Superior temporal gyrus (tissue), 1 donor: ENCODE measurements around the gene GALNT5.

Experiments used
- DNase-seq: peaks from one replicate; pipeline ENCODE4 v3.0.0-alpha.2; 2016; ENCODE audit errors: extremely low spot score

GALNT5 gene

DNA sequence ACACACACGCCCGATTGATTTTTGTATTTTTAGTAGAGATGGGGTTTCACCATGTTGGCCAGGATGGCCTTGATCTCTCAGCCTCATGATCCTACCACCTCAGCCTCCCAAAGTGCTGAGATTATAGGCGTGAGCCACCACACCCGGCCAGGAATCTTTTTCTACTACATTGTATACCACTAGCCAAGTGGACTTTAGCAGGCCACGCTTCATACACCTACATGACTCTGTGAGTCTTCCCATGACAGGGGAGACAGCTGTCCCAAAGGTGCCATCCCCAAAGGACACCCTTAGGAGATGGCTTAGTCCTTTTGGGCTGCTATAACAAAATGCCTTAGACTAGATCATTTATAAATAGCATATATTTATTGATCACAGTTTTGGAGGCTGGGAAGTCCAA lies 35.3 kb downstream of the GALNT5 start:
- DNase-seq, result no peak

DNA sequence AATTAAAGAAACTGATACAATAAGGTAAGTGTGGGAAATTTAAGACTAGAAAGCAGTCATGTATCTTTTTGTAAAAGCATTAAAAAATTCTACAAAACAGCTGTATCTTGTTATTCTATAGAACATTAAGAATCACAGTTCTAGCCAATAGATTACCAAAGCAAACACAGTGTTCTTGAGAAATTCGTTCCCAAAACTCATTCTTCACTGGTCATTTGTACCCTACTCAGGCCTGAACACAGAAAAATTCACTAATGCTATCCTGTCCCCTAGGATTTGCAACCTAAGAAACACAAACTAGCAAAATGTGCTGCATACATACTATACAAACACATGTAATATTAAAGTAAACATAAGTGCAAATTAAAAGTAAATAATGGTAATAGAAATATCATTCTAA lies 39.0 kb downstream of the GALNT5 start:
- no peak for DNase-seq

DNA sequence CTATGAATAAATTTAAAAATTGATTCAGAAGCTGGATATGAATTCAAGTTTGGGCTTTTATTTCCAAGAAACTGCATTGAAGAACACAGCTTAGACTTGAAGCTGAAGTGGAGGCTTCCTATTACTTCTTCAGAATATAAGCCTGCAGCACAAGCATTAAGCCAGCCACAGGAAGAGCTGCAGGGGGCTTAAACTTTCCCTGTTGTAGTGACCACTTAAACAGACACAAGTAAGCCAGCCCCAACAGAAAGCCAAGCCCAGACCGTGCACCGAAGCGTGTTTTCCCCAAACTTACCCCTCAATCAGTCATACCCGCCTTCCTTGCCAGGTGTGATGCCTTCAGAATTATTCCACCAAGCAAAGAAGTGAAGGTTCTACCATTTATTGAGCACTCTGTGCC lies 39.5 kb downstream of the GALNT5 start:
- no peak for DNase-seq

DNA sequence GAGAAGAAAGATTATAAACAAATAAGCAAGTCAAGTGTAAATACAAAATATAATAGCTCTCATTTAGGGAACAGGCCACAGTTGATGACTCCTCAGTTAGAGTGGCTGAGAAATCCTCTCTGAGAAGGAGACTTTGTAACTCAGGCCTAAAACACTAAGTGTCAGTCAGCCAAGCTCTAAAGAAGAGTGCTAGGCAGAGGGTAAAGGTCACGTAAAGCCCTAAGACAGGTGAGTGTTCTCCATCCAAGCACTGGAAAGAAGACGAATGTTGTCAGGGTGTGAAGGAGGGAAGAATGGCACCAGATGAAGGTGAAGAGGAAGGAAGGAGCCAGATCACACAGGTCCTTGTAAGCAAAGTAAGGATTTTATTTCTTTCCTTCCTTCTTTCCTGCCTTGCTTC lies 43.8 kb downstream of the GALNT5 start:
- DNase-seq, result no peak

DNA sequence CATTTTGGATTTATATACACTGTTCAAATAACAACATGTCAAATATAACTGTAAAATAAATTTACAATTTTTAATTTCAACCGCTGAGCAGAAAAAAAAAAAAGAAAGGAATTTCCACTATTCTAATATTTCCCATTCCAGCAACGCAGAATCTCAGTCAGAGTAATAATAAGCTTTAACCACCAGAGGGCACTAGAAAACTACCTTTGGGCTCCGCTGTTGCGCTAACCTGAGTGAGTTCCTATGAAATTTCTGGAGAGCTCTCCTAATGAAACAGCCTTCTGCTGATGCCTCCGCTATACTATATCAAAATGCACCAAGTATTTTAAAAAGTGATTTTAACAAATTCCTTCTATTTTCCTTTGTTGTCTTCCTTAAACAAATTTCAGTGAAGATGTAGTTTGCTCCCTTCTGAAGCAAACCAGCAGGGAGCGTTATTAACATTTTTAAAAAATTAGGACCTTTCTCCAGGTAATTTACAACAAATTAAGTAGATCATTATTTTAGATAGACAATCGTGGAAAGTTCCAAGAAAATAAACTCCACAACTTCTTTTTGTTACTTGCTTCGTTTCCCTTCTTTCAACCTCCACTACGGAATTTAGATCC lies 45.1 kb downstream of the GALNT5 start:
- peak; percentile 97 for DNase-seq

DNA sequence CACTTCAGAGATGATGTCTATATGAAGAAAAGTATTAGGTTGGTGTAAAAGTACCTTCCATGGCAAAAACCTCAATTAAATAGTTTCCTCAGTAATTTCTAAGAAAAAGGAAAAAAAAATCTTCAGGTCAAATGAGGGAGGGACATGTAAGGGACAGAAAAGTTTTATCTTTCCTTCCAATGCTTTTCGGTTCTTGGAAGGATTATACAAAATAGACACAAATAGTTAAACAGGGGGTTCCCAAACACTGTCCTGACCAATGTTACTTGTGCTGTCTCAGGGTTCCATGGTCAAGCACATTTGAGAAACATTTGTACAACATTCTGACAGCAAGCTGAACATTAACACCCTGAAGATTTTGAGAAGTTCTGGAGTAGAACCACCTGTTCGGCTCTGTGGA lies 46.1 kb downstream of the GALNT5 start:
- DNase-seq, result peak; percentile 27

DNA sequence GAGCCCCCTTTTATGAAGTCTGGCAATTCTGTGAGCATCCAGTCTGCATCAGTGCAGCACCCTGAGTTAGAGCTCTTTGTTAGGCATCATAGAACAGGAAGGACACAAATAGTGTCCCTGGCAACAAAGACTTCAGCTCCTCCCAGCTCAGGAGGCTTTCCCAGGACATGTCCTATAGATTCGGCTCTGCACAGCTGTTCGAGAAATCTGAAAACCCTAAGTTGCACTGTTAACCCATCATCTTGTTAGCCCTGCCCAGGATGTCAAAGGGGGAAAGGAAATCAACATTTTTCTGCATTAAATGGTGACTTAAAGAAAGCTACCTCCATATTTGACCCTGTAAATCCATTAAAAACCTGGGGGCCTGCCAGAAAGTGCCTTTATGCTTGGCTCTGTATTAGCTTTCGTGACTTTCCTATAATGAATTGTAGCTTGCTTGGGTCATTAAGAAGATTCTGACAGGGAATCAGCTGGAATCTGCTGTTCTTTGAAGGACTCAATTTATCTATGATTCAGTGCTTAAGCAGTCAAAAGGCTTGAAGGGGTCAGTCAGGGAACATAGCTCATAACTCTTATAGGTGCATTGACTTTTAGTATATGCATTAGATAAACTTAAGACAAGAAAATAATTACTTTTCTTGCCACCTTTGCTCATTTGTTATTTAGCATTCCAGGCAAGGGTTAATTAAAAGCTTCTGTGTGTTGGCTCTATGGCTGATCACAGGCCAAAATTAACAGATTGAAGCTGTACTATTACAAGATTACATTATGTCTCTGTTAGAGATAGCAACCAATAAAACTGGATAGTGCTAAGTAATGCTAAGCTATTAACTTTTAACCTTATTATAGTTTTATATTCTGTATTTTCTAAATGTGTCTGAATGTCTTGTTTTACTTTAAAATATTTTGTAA lies 47.6 kb downstream of the GALNT5 start:
- DNase-seq, result peak; percentile 38

DNA sequence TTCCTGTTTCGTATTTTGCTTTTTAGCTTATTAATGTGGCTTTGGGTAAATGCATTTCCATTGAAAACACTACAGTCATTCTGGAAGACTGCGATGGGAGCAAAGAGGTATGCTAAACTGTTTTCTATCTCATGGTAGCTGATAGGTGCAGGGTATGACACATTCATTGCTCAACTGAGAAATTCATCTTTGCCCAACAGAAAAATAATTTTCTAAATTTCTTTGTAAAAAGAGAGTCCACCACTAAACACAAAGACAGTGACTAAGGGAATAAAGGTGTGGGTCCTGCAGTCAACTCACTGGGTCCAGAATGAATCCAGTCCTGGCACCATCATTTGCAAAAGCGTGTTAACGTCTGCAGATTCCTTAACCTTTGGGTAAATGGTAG lies 48.2 kb downstream of the GALNT5 start:
- peak; percentile 13 for DNase-seq

DNA sequence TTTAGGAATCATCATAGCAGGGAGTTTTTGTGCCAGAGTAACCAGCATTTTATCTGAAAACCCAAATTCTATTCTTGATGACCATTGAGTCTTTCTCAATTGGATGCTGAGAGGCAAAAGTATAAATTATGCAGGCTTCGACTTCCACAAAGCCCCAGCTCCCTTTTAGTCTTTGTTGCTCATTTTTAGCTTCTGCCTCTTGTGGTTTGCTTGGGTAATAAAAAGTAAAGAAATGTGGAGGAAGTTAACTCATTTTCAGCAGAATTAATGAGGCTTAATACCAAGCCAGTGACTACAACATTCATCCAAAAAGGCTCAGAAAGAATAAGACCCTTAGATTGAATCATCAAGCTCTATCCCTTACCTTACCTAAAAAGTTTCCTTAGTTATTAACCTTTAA lies 49.5 kb downstream of the GALNT5 start:
- DNase-seq, result no peak

DNA sequence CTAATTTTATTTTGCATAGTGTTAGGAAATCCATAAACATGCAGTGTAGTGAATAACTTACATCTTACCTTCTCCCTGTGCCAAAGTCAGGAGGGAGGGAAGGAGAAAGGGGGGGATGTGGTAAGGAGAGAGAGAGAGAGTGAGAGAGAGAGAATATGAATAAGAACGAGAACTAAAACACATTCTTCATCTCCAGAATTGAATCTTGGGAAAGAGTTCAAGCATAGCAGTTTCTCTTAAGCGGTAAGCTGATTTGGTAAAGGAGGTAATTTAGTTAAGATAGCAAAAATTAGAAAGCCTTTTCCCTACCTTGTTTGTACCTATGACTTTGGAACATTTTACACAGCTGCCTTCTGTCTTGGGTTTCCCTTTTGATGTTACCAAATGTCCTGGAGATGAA lies 52.4 kb downstream of the GALNT5 start:
- no peak for DNase-seq

DNA sequence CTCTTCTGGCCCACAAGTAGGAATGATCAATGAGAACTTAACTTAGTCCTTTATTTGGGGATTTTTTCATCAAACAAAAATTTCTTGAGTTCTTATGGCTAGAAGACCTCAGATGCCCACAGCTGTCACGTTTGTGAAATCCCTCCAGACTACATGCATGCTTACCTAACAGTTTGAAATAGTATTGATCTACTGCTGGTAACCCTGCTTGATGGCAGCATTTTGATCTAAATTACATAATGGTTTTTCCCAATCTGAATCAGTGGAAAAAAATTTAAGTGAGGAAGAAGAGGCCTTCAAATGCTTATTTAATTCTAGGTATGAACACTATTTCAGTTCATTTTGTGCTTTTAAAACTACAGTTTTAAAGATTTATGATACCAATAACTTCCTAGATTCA lies 54.2 kb downstream of the GALNT5 start:
- DNase-seq, result peak; percentile 25

DNA sequence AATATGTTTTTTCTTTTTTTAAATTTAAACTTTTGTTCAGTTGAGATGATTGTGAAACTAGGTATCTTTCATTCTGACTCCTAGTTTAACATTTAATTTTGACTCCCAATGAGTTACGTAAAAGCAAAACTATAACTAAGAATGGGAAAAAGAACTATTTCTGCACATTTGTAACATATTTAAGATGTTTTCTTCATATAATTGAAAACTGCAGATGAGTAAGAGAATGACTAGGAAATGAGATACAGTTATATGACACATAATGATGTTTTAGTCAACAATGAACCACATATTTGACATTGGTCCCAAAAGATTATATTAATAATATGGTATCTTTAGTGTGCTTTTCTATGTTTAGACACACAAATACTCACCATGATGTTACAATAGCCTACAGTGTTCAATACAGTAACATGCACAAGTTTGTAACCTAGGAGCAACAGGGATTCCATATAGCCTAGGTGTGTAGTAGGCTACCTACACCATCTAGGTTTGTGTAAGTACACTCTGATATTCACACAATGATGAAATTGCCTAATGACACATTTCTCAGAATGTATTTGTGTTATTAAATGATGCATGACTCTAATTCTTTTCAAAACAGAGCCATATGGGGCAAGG lies 55.5 kb downstream of the GALNT5 start:
- peak; percentile 24 for DNase-seq

DNA sequence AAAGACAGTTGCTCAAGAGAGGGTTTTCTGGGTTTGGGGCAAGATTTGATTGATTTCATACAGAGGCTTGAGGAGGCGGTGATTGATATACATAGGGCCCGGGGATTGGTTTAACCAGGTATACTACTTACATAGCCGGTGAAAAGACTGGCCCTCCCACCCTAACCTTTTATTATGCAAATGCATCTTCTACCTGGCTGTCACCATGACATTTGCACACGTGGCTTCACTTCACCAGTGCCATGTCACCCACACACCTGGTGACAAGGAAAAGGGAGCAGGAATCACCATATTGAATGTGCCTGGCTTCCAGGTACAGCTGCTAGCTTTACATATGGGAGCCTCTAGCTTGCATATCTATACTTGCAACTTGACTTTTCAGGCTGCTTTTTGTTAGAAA lies 58.4 kb downstream of the GALNT5 start:
- DNase-seq, result no peak

DNA sequence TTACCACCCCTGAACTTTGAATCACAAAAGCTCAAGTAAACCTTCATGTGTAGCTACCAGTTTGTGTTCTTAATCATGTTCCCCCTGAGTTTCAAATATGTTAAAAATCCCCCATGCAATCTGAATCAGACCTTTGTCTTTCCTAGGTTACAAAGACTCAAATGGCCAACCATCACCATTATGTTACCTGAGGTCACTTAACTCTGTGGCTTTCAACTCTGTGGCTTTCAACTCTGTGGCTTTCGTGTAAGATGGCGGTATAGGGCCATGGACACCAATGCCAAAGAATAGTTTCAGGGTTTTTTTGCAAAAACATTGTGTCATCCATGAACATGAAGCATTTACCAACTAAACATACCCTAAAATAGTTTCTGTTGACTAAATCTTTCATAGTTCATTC lies 61.4 kb downstream of the GALNT5 start:
- DNase-seq, result peak; percentile 51

DNA sequence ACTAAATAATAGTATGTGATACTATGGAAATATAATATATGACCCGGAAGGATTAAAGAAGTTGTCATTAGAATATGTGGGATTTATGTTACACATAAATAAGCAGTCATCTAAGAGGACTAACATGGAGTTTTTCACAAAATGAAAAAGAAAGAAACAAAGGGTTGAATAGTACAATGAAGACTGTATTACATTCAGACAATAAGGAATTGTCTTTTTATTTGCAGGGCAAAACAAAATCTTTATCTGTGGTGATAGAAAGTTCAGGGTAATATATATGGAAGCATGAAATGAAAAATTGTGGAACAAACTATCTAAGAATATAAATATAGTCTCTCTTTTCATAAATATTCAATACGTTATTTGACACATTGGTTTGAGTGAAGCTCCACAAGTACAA lies 62.3 kb downstream of the GALNT5 start:
- peak; percentile 86 for DNase-seq

DNA sequence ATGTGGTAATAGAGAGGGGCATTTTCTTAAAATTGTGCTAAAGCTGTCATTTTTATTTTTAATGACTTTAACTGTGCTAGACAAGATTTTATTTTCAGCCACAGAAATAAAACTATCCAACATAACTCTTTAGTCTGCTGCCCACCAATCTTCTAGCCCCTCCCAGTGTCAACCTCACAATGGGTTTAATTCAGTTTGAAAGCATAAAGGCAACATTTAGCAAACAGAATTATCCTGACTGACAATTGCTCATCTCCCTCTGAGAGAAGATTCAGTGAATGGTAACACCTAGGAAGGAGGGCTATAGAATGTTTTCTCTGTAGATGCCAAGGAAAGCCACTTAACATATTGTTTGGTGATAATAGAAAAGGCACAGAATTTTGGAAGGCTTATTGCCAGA lies 62.9 kb downstream of the GALNT5 start:
- peak; percentile 85 for DNase-seq

DNA sequence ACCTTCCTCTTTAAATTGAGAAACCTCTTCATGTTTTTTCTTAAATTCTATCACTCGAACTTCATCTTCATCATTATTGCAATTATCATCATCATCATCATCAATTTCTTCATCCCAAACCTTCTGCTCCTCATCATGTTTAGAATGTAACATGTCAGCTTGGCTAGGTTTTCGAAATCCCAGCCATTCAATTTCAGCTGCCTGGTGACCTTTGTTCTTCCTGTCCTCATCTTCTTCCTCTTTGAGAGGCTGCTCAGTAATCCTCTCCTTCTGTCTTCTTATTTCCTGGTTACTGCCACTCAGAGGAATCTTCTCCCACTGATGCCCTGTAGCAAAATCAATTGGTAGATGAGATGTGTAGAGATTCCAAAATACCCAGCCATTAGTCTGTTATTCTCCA lies 64.0 kb downstream of the GALNT5 start:
- peak; percentile 53 for DNase-seq

DNA sequence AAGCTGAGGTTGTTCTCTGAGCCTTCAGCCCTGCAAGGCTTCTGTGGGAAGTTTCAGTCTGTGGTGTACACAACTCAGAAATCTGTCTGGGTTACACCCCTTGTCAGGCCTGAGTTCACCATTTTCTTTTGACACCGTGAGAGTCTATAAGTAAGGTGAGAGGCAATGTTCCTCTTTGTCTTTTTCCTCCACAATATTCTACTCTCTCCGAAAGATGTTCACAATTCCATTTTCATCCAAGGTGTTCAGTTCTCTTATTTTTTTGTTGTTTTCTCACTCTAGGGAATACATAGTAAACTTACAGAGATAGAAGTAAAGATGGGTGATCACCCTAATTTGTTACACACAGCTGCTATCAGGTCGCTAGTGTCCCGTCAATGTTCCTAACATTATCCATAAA lies 64.9 kb downstream of the GALNT5 start:
- peak; percentile 58 for DNase-seq

DNA sequence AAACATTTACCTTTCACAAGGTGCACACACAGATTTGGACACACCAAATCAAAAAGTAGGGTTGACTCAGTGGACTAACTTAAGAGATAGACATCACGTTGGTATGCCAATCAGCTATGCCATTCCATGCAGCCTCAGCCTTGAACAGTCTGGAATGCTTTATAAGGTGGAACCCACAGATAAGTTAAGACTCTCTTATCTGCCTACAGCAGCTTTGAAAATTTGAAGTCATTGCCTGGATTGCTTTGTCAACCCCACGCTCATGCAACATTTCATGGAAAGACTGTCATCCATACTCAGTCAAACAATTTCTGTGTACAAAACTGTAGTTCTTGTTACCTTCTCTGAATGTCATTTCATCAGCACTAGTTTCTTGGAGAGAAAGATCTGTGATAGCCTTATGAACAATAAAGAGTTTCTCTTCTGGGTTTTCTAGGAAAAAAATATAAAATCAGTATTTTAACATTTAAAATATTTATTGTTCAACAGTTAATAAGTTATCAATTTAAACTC lies 66.9 kb downstream of the GALNT5 start:
- peak; percentile 61 for DNase-seq

DNA sequence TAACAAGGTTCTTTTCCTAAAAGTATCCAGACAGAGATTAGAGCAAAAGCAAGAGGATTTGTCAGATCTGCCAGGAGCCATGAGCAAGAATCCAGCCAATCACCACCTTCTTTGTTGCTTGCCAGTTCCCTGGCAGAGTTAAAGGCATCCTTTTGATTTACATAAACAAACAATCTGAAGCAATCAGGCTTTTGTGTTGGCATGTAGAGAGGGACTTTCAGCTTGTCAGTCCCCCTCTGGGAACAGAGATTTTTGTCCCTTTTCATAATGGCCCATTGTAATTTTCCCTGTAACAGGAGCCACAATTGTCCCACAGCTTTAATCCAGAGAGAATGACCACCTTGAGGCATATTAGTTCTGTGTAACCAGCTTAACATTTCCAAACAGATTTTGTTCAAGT lies 68.3 kb downstream of the GALNT5 start, which contains the start of gene ERMN:
Gene ERMN (minus strand): TSS at position 39 of the 400 bp plus-strand sequence. CDS start 182 bp downstream, outside the sequence.
- peak; percentile 97 for DNase-seq

DNA sequence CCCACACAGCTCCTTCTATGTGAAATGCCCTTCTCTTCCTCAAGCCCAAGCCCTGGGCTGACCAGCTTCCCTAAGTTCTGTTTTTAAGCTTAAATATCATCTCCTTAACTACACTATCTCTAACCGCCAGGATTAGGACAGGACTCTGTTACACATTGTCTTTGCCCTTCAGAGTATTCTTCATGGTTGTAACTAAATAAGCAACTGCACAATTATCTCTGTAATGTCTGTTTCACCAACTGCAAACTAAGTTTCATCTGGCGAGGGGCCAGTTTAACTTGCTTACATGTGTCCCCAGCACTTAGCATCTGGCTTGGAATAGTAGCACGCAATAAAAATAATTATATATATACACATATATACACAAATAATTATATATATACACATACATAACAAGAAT lies 69.2 kb downstream of the GALNT5 start:
- DNase-seq, result peak; percentile 72

DNA sequence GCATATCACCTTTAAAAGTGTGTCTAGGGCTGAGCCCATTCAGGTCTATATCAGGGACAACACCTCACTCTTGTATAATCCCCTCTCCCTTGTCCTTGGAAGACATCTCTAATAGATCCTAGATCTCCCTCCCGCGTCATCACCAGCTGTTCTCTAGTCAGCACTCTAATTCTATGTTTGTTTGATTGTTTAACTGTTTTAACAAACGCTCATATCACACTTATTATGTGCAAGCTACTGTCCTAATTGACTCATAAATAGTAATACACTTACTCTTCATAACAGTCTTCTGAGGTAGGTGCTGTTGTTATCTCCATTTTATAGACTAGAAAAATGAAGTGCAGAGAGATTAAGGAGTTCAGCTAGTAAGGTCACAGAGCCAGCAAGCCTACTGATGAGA lies 69.7 kb downstream of the GALNT5 start:
- DNase-seq, result peak; percentile 76
